WTC11 (cell line): ENCODE results near the gene ABCG8. TPM values are rescaled to one million over a fixed set of nuclear protein-coding genes. Genes with fewer than 3 reads are reported as not detected.

Experiments used
- ATAC-seq: fragments of 200-7000 bp; cut with Tn5 transposase; 2 replicates; pipeline ENCODE4 v1.10.0; 2021; ENCODE audit warnings: mild to moderate bottlenecking, moderate library complexity
- CTCF ChIA-PET: fragments of 300-600 bp; sonication (Branson Sonifier 250); formaldehyde crosslinking; loops from one replicate; lab custom pipeline; 2021; ENCODE audit warnings: antibody characterized with exemption; lab: Charles Lee
- POLR2A ChIA-PET: fragments of 350-600 bp; sonication (Branson Sonifier 250); formaldehyde crosslinking; loops from one replicate; lab custom pipeline; 2021; ENCODE audit warnings: antibody characterized with exemption; lab: Charles Lee
- DNase-seq: peaks from one replicate; pipeline ENCODE4 v3.0.0; 2021; ENCODE audit warnings: low spot score
- H3K27ac Mint-ChIP-seq: 2 replicates; pipeline ENCODE4 v1.8.0; 2021; ENCODE audit warnings: mixed read lengths
- H3K27me3 Mint-ChIP-seq: 2 replicates; pipeline ENCODE4 v1.8.0; 2021; ENCODE audit warnings: low read depth, mild to moderate bottlenecking, moderate library complexity, mixed read lengths
- H3K36me3 Mint-ChIP-seq: 2 replicates; pipeline ENCODE4 v1.8.0; 2021; ENCODE audit warnings: mixed read lengths
- H3K4me1 Mint-ChIP-seq: 2 replicates; pipeline ENCODE4 v1.8.0; 2022; ENCODE audit warnings: mixed read lengths
- H3K4me3 Mint-ChIP-seq: 2 replicates; pipeline ENCODE4 v1.8.0; 2021; ENCODE audit warnings: mild to moderate bottlenecking, moderate library complexity, mixed read lengths
- H3K9me3 Mint-ChIP-seq: 2 replicates; pipeline ENCODE4 v1.8.0; 2021; ENCODE audit warnings: mixed read lengths
- AR ChIP-seq: fragments of 250-450 bp; sonication (Bioruptor Pico); IDR thresholded peaks from 2 replicates; pipeline ENCODE4 v1.9.0; 2021; ENCODE audit warnings: mild to moderate bottlenecking
- ARID4B ChIP-seq: sonication (generic); formaldehyde crosslinking; IDR thresholded peaks from 2 replicates; pipeline ENCODE4 v1.8.0; 2023; ENCODE audit warnings: missing genetic modification reagents, mild to moderate bottlenecking, borderline replicate concordance
- E2F4 ChIP-seq: sonication (generic); formaldehyde crosslinking; IDR thresholded peaks from 2 replicates; pipeline ENCODE4 v1.8.1; 2022; ENCODE audit warnings: low read depth, mild to moderate bottlenecking, moderate library complexity, missing genetic modification reagents, borderline replicate concordance
- ELF4 ChIP-seq: sonication (generic); formaldehyde crosslinking; IDR thresholded peaks from 2 replicates; pipeline ENCODE4 v1.8.1; 2022; ENCODE audit warnings: low read depth, mild to moderate bottlenecking, moderate library complexity, missing genetic modification reagents
- ETV6 ChIP-seq: sonication (generic); formaldehyde crosslinking; IDR thresholded peaks from 2 replicates; pipeline ENCODE4 v1.8.1; 2022; ENCODE audit warnings: mild to moderate bottlenecking, missing genetic modification reagents
- GABPB1 ChIP-seq: sonication (generic); formaldehyde crosslinking; IDR thresholded peaks from 2 replicates; pipeline ENCODE4 v1.8.1; 2023; ENCODE audit warnings: mild to moderate bottlenecking, missing genetic modification reagents
- JAZF1 ChIP-seq: fragments of 250-450 bp; sonication (Bioruptor Pico); IDR thresholded peaks from 2 replicates; pipeline ENCODE4 v1.9.0; 2021; ENCODE audit warnings: moderate library complexity, mild to moderate bottlenecking, inconsistent platforms
- PRRX2 ChIP-seq: fragments of 250-450 bp; sonication (Bioruptor Pico); IDR thresholded peaks from 2 replicates; pipeline ENCODE4 v1.8.0; 2021; ENCODE audit warnings: mild to moderate bottlenecking
- RELA ChIP-seq: sonication (generic); formaldehyde crosslinking; IDR thresholded peaks from 2 replicates; pipeline ENCODE4 v1.8.1; 2022; ENCODE audit warnings: missing genetic modification reagents, mild to moderate bottlenecking, borderline replicate concordance
- SOX15 ChIP-seq: fragments of 250-450 bp; sonication (Bioruptor Pico); IDR thresholded peaks from 2 replicates; pipeline ENCODE4 v1.9.0; 2021; ENCODE audit warnings: mild to moderate bottlenecking
- SP1 ChIP-seq: sonication (generic); formaldehyde crosslinking; conservative IDR thresholded peaks from 2 replicates; pipeline ENCODE4 v1.8.1; 2022; ENCODE audit warnings: missing genetic modification reagents
- STAT6 ChIP-seq: sonication (generic); formaldehyde crosslinking; conservative IDR thresholded peaks from 2 replicates; pipeline ENCODE4 v1.8.1; 2023; ENCODE audit warnings: mild to moderate bottlenecking, low read depth, missing genetic modification reagents, moderate library complexity
- TEAD4 ChIP-seq: sonication (generic); formaldehyde crosslinking; IDR thresholded peaks from 2 replicates; pipeline ENCODE4 v1.8.0; 2022; ENCODE audit warnings: mild to moderate bottlenecking, missing genetic modification reagents
- ZNF121 ChIP-seq: sonication (generic); formaldehyde crosslinking; IDR thresholded peaks from 2 replicates; pipeline ENCODE4 v1.8.0; 2023; ENCODE audit warnings: missing genetic modification reagents
- ZNF219 ChIP-seq: sonication (generic); formaldehyde crosslinking; IDR thresholded peaks from 2 replicates; pipeline ENCODE4 v1.8.0; 2023; ENCODE audit warnings: missing genetic modification reagents, mild to moderate bottlenecking, borderline replicate concordance
- ZNF396 ChIP-seq: fragments of 250-450 bp; sonication (Bioruptor Pico); IDR thresholded peaks from 2 replicates; pipeline ENCODE4 v1.8.0; 2021; ENCODE audit warnings: mild to moderate bottlenecking, moderate library complexity, borderline replicate concordance
- total RNA-seq: library from RNA; stranded (reverse); gene quantifications from 3 replicates; pipeline ENCODE4 v1.2.3, GENCODE V29; 2021
- TF ChIP-seq, protein P1 (sequence below): fragments of 200-600 bp; IDR thresholded peaks from 2 replicates; pipeline ENCODE4 v1.8.0; 2022; ENCODE audit warnings: antibody characterized with exemption
- TF ChIP-seq, protein P2 (sequence below): sonication (generic); formaldehyde crosslinking; IDR thresholded peaks from 2 replicates; pipeline ENCODE4 v1.8.1; 2023; ENCODE audit warnings: mild to moderate bottlenecking, missing genetic modification reagents
- TF ChIP-seq, protein P3 (sequence below): sonication (generic); formaldehyde crosslinking; IDR thresholded peaks from 2 replicates; pipeline ENCODE4 v1.8.0; 2022; ENCODE audit warnings: mild to moderate bottlenecking, missing genetic modification reagents

ABCG8 gene
- total RNA-seq, 1 experiment from 2014 or later = not detected

GRCh38 chr2:43794956-43795355 lies 43.8 kb upstream of the ABCG8 start:
- no peak for ATAC-seq
- H3K27me3 Mint-ChIP-seq = no peaks in the 10 kb centered on the region
- no peaks in the 10 kb centered on the region for H3K36me3 Mint-ChIP-seq
- no peaks in the 10 kb centered on the region for H3K4me1 Mint-ChIP-seq
- no peak overlapping the region for H3K4me3 Mint-ChIP-seq
- POLR2A ChIA-PET = no interaction called here
- no peak for TF ChIP-seq AR (CRISPR knock-in tag)
- no peak for TF ChIP-seq STAT6 (CRISPR knock-in tag)
- no peak for TF ChIP-seq SOX15 (CRISPR knock-in tag)
- no peak for TF ChIP-seq ELF4 (CRISPR knock-in tag)
- TF ChIP-seq SP1 (CRISPR knock-in tag) = no peak
- no peak for TF ChIP-seq JAZF1 (CRISPR knock-in tag)
- TF ChIP-seq ZNF396 (CRISPR knock-in tag) = no peak
- TF ChIP-seq, protein P1, sequence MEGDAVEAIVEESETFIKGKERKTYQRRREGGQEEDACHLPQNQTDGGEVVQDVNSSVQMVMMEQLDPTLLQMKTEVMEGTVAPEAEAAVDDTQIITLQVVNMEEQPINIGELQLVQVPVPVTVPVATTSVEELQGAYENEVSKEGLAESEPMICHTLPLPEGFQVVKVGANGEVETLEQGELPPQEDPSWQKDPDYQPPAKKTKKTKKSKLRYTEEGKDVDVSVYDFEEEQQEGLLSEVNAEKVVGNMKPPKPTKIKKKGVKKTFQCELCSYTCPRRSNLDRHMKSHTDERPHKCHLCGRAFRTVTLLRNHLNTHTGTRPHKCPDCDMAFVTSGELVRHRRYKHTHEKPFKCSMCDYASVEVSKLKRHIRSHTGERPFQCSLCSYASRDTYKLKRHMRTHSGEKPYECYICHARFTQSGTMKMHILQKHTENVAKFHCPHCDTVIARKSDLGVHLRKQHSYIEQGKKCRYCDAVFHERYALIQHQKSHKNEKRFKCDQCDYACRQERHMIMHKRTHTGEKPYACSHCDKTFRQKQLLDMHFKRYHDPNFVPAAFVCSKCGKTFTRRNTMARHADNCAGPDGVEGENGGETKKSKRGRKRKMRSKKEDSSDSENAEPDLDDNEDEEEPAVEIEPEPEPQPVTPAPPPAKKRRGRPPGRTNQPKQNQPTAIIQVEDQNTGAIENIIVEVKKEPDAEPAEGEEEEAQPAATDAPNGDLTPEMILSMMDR = no peak
- no peak for TF ChIP-seq ETV6 (CRISPR knock-in tag)
- no peak for TF ChIP-seq RELA
- TF ChIP-seq, protein P2, sequence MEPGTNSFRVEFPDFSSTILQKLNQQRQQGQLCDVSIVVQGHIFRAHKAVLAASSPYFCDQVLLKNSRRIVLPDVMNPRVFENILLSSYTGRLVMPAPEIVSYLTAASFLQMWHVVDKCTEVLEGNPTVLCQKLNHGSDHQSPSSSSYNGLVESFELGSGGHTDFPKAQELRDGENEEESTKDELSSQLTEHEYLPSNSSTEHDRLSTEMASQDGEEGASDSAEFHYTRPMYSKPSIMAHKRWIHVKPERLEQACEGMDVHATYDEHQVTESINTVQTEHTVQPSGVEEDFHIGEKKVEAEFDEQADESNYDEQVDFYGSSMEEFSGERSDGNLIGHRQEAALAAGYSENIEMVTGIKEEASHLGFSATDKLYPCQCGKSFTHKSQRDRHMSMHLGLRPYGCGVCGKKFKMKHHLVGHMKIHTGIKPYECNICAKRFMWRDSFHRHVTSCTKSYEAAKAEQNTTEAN (CRISPR knock-in tag) = no peak
- no peak for TF ChIP-seq ZNF219 (CRISPR knock-in tag)
- no peak for TF ChIP-seq TEAD4 (CRISPR knock-in tag)
- no peak for TF ChIP-seq E2F4 (CRISPR knock-in tag)
- TF ChIP-seq ZNF121 (CRISPR knock-in tag) = no peak
- no peak for TF ChIP-seq GABPB1 (CRISPR knock-in tag)
- no peak for TF ChIP-seq PRRX2 (CRISPR knock-in tag)
- no peaks in the 10 kb centered on the region for H3K9me3 Mint-ChIP-seq
- no peak overlapping the region for H3K27ac Mint-ChIP-seq
- CTCF ChIA-PET = interaction anchor here (0.7 kb wide), 1 partner anchor 88 kb away, joined by 3 read pairs; no protein-coding TSS in a partner anchor
- DNase-seq = no peak

- Mint-ChIP-seq H3K4me1 (no peaks in the 10 kb centered on the region), H3K27me3 (no peaks in the 10 kb centered on the region), H3K4me3 (no peak overlapping the region), H3K27ac (no peak overlapping the region), H3K9me3 (no peaks in the 10 kb centered on the region), H3K36me3 (no peaks in the 10 kb centered on the region)
- CTCF ChIA-PET = interaction anchor here (0.8 kb wide), 1 partner anchor 82 kb away, joined by 5 read pairs; no protein-coding TSS in a partner anchor
- no peak for DNase-seq
- ATAC-seq = no peak
- POLR2A ChIA-PET = no interaction called here
- TF ChIP-seq, protein P3, sequence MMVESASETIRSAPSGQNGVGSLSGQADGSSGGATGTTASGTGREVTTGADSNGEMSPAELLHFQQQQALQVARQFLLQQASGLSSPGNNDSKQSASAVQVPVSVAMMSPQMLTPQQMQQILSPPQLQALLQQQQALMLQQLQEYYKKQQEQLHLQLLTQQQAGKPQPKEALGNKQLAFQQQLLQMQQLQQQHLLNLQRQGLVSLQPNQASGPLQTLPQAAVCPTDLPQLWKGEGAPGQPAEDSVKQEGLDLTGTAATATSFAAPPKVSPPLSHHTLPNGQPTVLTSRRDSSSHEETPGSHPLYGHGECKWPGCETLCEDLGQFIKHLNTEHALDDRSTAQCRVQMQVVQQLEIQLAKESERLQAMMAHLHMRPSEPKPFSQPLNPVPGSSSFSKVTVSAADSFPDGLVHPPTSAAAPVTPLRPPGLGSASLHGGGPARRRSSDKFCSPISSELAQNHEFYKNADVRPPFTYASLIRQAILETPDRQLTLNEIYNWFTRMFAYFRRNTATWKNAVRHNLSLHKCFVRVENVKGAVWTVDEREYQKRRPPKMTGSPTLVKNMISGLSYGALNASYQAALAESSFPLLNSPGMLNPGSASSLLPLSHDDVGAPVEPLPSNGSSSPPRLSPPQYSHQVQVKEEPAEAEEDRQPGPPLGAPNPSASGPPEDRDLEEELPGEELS (CRISPR knock-in tag) = no peak
- no peak for TF ChIP-seq ARID4B (CRISPR knock-in tag)
Observed at GRCh38 chr2:43796206-43796605, 42.6 kb upstream of the ABCG8 start.
